Kidney (tissue), 14 donors: ENCODE measurements around the gene RNASE13. TPM values are rescaled to one million over a fixed set of nuclear protein-coding genes. Genes with fewer than 3 reads are reported as not detected.

Experiments
- DNase-seq, 5 donors: peaks; one replicate each; pipeline ENCODE4 v3.0.0-alpha.2; 2013 to 2020
- FAIRE-seq: peaks from 2 replicates; lab custom pipeline; 2012; peaks lifted over from hg19 to GRCh38; lab: Jason Lieb, UNC
- H3K27ac ChIP-seq, 2 donors: one replicate each; pipeline ENCODE4 v1.7.0; 2013; ENCODE audit warnings: low read depth in 2 of 2, low read length in 2 of 2, inconsistent platforms in 1 of 2
- H3K27me3 ChIP-seq: one replicate; pipeline ENCODE4 v1.7.1; 2013; ENCODE audit warnings: low read length, inconsistent platforms; ENCODE audit not compliant: control insufficient read depth, insufficient read depth
- H3K36me3 ChIP-seq, 3 donors: one replicate each; pipeline versions ENCODE4 v1.7.0 to v1.7.1; 2013; ENCODE audit warnings: low read length in 3 of 3, control low read depth in 1 of 3, inconsistent platforms in 1 of 3; ENCODE audit not compliant: insufficient read depth in 3 of 3, control insufficient read depth in 2 of 3
- H3K4me1 ChIP-seq, 3 donors: one replicate each; pipeline versions ENCODE4 v1.7.0 to v1.7.1; 2013; ENCODE audit warnings: low read length in 3 of 3, inconsistent platforms in 1 of 3, low read depth in 1 of 3; ENCODE audit not compliant: control insufficient read depth in 2 of 3, insufficient read depth in 2 of 3
- H3K4me3 ChIP-seq, 3 donors: one replicate each; pipeline versions ENCODE4 v1.7.0 to v1.8.1; 2013; ENCODE audit warnings: low read length in 3 of 3, control low read depth in 1 of 3, inconsistent platforms in 1 of 3
- H3K9ac ChIP-seq, 3 donors: one replicate each; pipeline versions ENCODE4 v1.7.0 to v1.7.1; 2013; ENCODE audit warnings: low read length in 3 of 3, control low read depth in 1 of 3, inconsistent platforms in 1 of 3
- H3K9me3 ChIP-seq, 3 donors: one replicate each; pipeline versions ENCODE4 v1.7.0 to v1.7.1; 2013; ENCODE audit warnings: low read length in 3 of 3, control low read depth in 1 of 3, inconsistent platforms in 1 of 3; ENCODE audit not compliant: control insufficient read depth in 2 of 3, insufficient read depth in 1 of 3
- intact Hi-C: fragments of 100-400 bp; cut with DNase I; formaldehyde crosslinking; loops from one replicate; pipeline ENCODE4 v1.11.1; 2022
- polyA plus RNA-seq: library from polyadenylated mRNA; stranded (reverse); fragments of 350-450 nt; fragmentation: Illumina TruSeq; extraction: RNeasy Lipid Tissue Mini Kit (QIAGEN cat#74804); gene quantifications from one replicate; pipeline ENCODE4 v1.2.3, GENCODE V29; 2014; ENCODE audit warnings: low read depth, low replicate concordance; ENCODE audit not compliant: insufficient read depth
- total RNA-seq: library from RNA; stranded (reverse); fragmentation: NEBNext Ultra II Directional; extraction: Animal tissue kit (Norgen Biotek cat#: 25700); gene quantifications from one replicate; pipeline ENCODE4 v1.2.1, GENCODE V29; 2021
- TF ChIP-seq, protein P1 (sequence below): IDR thresholded peaks from 3 replicates; pipeline ENCODE4 v1.5.1; 2012; ENCODE audit warnings: mild to moderate bottlenecking, moderate library complexity, borderline replicate concordance; ENCODE audit not compliant: insufficient read depth; ENCODE audit errors: extremely low read depth
- donor health status: control.
- donor health status: control.
- donor health status: control.
- donor health status: control.
- donor health status: control.
- donor health status: DM: yes; HTN: yes; CAD: no.
- donor health status: Normal renal cell carcinoma (clear cell type).

Gene RNASE13
- total and polyA plus RNA-seq, 2 donors from 2014 or later = not detected

GRCh38 chr14:21061347-21061668 lies 26.7 kb upstream of the RNASE13 start:
- Histone ChIP-seq H3K36me3 (no peaks in the 10 kb centered on the region), H3K9ac (no peak overlapping the region), H3K9me3 (no peaks in the 10 kb centered on the region), H3K4me1 (peaks cover 0 to 4% (median 0%) of the 10 kb centered on the region in 3 donors), H3K27ac (no peak overlapping the region), H3K27me3 (no peaks in the 10 kb centered on the region), H3K4me3 (no peak overlapping the region)
- peak in 2 of 5 donors; percentile 27 to 30 for DNase-seq
- TF ChIP-seq, protein P1, sequence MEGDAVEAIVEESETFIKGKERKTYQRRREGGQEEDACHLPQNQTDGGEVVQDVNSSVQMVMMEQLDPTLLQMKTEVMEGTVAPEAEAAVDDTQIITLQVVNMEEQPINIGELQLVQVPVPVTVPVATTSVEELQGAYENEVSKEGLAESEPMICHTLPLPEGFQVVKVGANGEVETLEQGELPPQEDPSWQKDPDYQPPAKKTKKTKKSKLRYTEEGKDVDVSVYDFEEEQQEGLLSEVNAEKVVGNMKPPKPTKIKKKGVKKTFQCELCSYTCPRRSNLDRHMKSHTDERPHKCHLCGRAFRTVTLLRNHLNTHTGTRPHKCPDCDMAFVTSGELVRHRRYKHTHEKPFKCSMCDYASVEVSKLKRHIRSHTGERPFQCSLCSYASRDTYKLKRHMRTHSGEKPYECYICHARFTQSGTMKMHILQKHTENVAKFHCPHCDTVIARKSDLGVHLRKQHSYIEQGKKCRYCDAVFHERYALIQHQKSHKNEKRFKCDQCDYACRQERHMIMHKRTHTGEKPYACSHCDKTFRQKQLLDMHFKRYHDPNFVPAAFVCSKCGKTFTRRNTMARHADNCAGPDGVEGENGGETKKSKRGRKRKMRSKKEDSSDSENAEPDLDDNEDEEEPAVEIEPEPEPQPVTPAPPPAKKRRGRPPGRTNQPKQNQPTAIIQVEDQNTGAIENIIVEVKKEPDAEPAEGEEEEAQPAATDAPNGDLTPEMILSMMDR = no peak
- FAIRE-seq = no peak
- intact Hi-C loops = no loop called here

DNA sequence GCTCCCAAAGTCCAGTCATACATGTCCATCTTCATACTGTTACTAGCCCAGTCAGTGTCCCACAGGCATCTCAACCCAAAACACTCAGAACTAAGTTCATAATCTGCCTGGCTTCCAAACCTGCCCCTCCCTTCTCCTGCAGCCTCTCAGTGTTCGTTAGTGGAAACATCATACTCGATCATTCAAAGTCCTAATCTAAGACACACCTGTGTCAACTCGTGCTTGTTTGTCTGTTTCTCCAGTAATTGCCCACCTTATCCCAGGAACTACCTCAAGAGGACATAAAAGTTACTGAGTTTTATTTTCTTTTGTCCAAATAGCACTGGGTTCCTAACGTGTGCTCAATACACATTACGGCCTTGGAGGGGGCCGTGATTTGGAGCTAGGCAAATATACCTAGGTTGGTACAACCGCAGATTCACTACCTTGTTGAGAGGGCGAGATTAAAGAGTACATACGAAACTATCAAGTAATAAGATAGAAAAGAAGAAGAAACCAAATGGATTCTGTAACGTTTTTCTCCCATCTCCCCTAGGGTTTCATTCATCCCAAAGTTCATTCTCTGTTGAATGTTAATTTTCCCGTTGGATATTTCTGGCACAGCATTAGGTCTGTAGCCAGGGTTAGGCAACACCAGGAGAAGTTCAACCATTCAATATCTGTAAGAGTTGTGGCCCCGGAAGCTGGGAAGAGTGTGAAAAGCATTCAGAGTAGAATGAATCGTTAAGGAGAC lies 26.2 kb upstream of the RNASE13 start:
- no peak for FAIRE-seq
- Histone ChIP-seq H3K4me1 (peaks cover 2 to 4% (median 3%) of the 10 kb centered on the region in 3 donors), H3K9me3 (no peaks in the 10 kb centered on the region), H3K36me3 (no peaks in the 10 kb centered on the region), H3K27me3 (no peaks in the 10 kb centered on the region), H3K27ac (no peak overlapping the region), H3K9ac (no peak overlapping the region), H3K4me3 (no peak overlapping the region)
- DNase-seq = no peak
- TF ChIP-seq, protein P1 = no peak
- intact Hi-C loops = no loop called here

GRCh38 chr14:21059842-21060613 lies 25.4 kb upstream of the RNASE13 start:
- no peak for FAIRE-seq
- intact Hi-C loops = no loop called here
- Histone ChIP-seq H3K9me3 (no peaks in the 10 kb centered on the region), H3K27ac (no peak overlapping the region), H3K4me3 (no peak overlapping the region), H3K27me3 (no peaks in the 10 kb centered on the region), H3K36me3 (no peaks in the 10 kb centered on the region), H3K9ac (no peak overlapping the region), H3K4me1 (peaks cover 4 to 10% (median 5%) of the 10 kb centered on the region in 3 donors)
- TF ChIP-seq, protein P1 = no peak
- DNase-seq = no peak
